22Rv1 (cell line): ENCODE data around the gene COL5A1.

ENCODE experiments used
- H3K27ac ChIP-seq: fragments of 450-650 bp; 2 replicates; pipeline ENCODE4 v1.5.1; 2017
- CTCF ChIP-seq: fragments of 450-650 bp; IDR thresholded peaks from 2 replicates; pipeline ENCODE4 v1.5.1; 2017; ENCODE audit warnings: mild to moderate bottlenecking
- ZFX ChIP-seq: fragments of 450-650 bp; IDR thresholded peaks from 2 replicates; pipeline ENCODE4 v1.6.1; 2017; ENCODE audit warnings: antibody characterized with exemption, borderline replicate concordance

The COL5A1 gene

GRCh38 chr9:134815435-134816214 lies 174.0 kb downstream of the COL5A1 start:
- TF ChIP-seq ZFX (no peak), CTCF (no peak)
- no peak overlapping the region for H3K27ac ChIP-seq

GRCh38 chr9:134816264-134816663 lies 174.7 kb downstream of the COL5A1 start:
- no peak overlapping the region for H3K27ac ChIP-seq
- TF ChIP-seq CTCF, result no peak
- TF ChIP-seq ZFX, result no peak

GRCh38 chr9:134818000-134818568 lies 176.5 kb downstream of the COL5A1 start:
- H3K27ac ChIP-seq, result no peak overlapping the region
- TF ChIP-seq ZFX, result no peak
- TF ChIP-seq CTCF, result peak; percentile 35

GRCh38 chr9:134818591-134818990 lies 177.0 kb downstream of the COL5A1 start:
- TF ChIP-seq CTCF (peak; percentile 6; the same call in 1 of the 2 replicates), ZFX (no peak)

GRCh38 chr9:134820901-134821300 lies 179.3 kb downstream of the COL5A1 start:
- H3K27ac ChIP-seq, result no peak overlapping the region
- no peak for TF ChIP-seq CTCF
- no peak for TF ChIP-seq ZFX

More at GRCh38 chr9:134818591-134818990, 177.0 kb downstream of the COL5A1 start:
- H3K27ac ChIP-seq, result no peak overlapping the region

- TF ChIP-seq ZFX (no peak), CTCF (no peak)
- no peak overlapping the region for H3K27ac ChIP-seq
Measured at GRCh38 chr9:134822541-134822940, 180.9 kb downstream of the COL5A1 start.

- no peak overlapping the region for H3K27ac ChIP-seq
- TF ChIP-seq CTCF (no peak), ZFX (no peak)
Measured at GRCh38 chr9:134823623-134824022, 182.0 kb downstream of the COL5A1 start.
